Measurements from ENCODE around the gene SH3GLB1.

SH3GLB1 gene

DNA sequence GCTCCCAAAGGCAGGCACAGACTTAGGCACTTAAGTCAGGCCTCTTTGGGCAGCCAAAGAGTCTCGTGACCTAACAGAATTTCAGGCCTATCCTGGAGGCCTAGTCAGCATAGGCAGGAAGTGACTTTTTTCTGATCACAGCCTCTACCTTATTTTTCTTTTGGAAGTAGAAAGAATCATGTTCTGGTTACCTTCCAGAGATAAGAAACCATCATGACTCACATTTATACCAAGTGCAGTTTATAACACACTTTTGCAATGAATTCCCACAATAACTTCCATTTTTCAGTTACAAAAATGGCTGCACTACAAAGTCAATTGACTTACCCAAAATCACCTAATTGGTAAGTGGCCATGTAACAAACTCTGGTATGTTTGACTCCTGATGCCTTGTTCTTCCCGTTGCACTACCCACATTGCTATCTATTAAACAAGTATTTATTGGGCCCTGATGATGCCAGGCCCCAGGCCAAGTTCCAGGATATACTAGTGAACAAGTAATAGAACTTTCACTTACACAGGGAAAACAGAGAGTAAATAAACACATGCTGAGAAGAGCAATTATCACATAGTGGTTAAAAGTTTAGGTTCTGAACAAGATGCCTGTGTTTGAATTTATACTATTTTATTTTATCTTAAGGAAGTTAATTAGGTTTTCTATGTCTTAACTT is 74.3 kb downstream of the SH3GLB1 start:
- DNase-seq (ENCODE audit: low read depth) = peak; percentile 84
- H3K4me3 ChIP-seq (ENCODE audit: low read depth, low read length) = no peak overlapping the region
- TF ChIP-seq CTCF (IDR thresholded peaks at IDR 0.05; ENCODE audit: control insufficient read depth, extremely low read depth, insufficient read depth) = no peak

- H3K4me3 ChIP-seq (ENCODE audit: low read depth, low read length) = no peak overlapping the region
- DNase-seq (ENCODE audit: low read depth) = no peak
- no peak for TF ChIP-seq CTCF (IDR thresholded peaks at IDR 0.05; ENCODE audit: control insufficient read depth, extremely low read depth, insufficient read depth)
Observed at GRCh38 chr1:86779308-86780191, 75.2 kb downstream of the SH3GLB1 start.

DNA sequence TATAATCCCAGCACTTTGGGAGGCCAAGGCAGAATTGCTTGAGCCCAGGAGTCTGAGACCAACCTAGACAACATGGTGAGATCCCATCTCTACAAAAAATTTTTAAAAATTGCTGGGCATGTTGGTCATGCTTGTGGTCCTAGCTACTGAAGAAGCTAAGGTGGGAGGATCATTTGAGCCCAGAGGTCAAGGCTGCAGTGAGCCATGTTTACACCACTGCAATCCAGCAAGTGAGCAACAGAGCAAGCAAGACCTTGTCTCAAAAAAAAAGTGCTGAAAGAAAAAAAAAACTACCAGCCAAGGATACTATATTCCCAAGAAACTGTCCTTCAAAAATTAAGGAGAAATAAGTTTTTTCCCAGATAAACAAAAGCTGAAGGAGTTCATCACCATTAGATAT is 78.1 kb downstream of the SH3GLB1 start:
- H3K4me3 ChIP-seq (ENCODE audit: low read depth, low read length) = no peak overlapping the region
- TF ChIP-seq CTCF (IDR thresholded peaks at IDR 0.05; ENCODE audit: control insufficient read depth, extremely low read depth, insufficient read depth) = no peak
- DNase-seq (ENCODE audit: low read depth) = no peak

- no peak for TF ChIP-seq CTCF (IDR thresholded peaks at IDR 0.05; ENCODE audit: control insufficient read depth, extremely low read depth, insufficient read depth)
- no peak for DNase-seq (ENCODE audit: low read depth)
- H3K4me3 ChIP-seq (ENCODE audit: low read depth, low read length) = no peak overlapping the region
Observed at GRCh38 chr1:86787621-86788020, 83.2 kb downstream of the SH3GLB1 start.

DNA sequence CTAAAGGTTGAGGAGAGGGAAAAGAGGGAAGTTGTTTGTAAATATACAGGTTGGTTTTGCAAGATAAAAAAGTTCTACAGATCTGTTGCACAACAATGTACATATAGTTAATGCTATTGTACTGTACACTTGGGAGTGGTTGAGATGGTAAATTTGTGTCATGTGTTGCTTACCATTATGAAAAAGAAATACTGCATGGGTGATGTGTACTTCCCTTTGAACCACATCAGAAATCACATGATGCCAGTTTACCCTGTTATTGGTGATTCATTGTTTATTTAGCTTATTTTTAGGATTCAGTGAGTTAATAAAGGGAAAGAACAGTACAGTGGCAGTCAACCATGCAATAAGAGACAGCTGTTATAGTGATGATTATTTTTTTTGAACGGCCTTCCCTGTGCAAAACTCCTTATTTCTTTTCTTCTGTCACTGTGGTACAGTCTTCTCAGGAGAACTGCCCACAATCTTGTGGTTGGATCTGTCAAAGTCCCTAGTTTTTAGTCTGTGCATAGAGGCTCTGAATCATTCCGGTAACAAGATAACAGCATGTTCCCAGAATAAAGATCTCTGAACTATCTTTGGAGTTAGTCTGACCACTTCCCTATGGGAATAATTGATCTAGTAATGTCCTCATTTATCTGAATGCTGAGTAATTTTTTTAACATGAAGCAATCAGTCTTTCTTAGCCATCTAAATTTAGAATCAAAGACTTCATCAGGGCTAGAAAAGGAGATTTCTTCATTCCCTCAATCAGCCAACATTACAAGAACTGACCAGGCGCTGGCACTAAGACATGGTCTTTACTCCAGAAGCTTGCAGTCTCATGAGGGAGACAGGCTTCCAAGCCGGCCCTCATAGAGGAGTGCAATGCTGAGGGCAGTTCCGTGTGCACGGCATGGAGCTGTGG is 84.2 kb downstream of the SH3GLB1 start:
- DNase-seq (ENCODE audit: low read depth) = no peak
- no peak overlapping the region for H3K4me3 ChIP-seq (ENCODE audit: low read depth, low read length)
- TF ChIP-seq CTCF (IDR thresholded peaks at IDR 0.05; ENCODE audit: control insufficient read depth, extremely low read depth, insufficient read depth) = no peak

DNA sequence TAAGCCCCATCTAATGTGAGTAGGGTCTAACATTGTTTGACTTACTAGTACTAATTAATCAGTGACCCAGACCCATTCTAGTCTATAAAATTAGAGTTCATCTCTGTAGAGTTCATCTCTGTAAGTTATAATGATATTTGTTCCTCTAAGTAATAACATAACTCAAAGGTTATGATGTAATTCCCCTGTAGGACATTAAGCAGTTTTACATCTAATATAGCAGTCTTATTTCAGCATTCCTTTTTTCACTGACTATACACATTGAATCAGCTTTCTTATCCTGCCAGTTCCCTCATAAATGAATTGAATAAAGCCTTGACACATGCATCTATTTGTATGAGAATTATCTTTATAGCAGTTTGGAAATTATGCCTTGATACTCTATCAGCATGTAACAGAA is 90.9 kb downstream of the SH3GLB1 start:
- no peak for DNase-seq (ENCODE audit: low read depth)
- TF ChIP-seq CTCF (IDR thresholded peaks at IDR 0.05; ENCODE audit: control insufficient read depth, extremely low read depth, insufficient read depth) = no peak
- H3K4me3 ChIP-seq (ENCODE audit: low read depth, low read length) = no peak overlapping the region
